Adrenal gland (tissue), 5 donors: ENCODE measurements around the gene UGP2.

Experiments used
- POLR2A ChIP-seq, 2 donors: fragments of 450-650 bp; IDR thresholded peaks; one replicate each; pipeline ENCODE4 v1.6.1; 2017; ENCODE audit warnings: antibody characterized with exemption in 2 of 2, mild to moderate bottlenecking in 2 of 2, moderate library complexity in 1 of 2
- TF ChIP-seq, protein P1 (sequence below), 6 experiments: fragments of 450-650 bp in 4 of 6; fragments of 200-600 bp in 2 of 6; sonication (generic) in 1 of 6; IDR thresholded peaks; 1 replicate in 5 of 6; 2 replicates in 1 of 6; pipeline versions ENCODE4 v1.5.1 to v1.8.0; 2016 to 2021; ENCODE audit warnings: antibody characterized with exemption in 6 of 6, mild to moderate bottlenecking in 2 of 6, moderate library complexity in 1 of 6
- donor health status: DM: no; HTN: no; CAD: no.

GRCh38 chr2:63853527-63854310, 12.0 kb downstream of the UGP2 start:
- TF ChIP-seq POLR2A (IDR thresholded peaks at IDR 0.05): no peak
- TF ChIP-seq, protein P1, sequence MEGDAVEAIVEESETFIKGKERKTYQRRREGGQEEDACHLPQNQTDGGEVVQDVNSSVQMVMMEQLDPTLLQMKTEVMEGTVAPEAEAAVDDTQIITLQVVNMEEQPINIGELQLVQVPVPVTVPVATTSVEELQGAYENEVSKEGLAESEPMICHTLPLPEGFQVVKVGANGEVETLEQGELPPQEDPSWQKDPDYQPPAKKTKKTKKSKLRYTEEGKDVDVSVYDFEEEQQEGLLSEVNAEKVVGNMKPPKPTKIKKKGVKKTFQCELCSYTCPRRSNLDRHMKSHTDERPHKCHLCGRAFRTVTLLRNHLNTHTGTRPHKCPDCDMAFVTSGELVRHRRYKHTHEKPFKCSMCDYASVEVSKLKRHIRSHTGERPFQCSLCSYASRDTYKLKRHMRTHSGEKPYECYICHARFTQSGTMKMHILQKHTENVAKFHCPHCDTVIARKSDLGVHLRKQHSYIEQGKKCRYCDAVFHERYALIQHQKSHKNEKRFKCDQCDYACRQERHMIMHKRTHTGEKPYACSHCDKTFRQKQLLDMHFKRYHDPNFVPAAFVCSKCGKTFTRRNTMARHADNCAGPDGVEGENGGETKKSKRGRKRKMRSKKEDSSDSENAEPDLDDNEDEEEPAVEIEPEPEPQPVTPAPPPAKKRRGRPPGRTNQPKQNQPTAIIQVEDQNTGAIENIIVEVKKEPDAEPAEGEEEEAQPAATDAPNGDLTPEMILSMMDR (IDR thresholded peaks at IDR 0.05): no peak
